MCF 10A (cell line): ENCODE results near the gene MTFP1. TPM values are rescaled to one million over a fixed set of nuclear protein-coding genes. Genes with fewer than 3 reads are reported as not detected.
A peak's percentile ranks its signal among the peaks of the same experiment; 100 is the strongest.

Experiments
- BruUV-seq: library from RNA; stranded (reverse); fragments of 400-500 nt; replicated peaks from 2 replicates; lab custom pipeline; 2021; lab: Mats Ljungman, UMichigan
- CTCF ChIA-PET: fragments of 300-600 bp; sonication (Branson Sonifier 250); formaldehyde crosslinking; extraction: SDS; loops from one replicate; lab custom pipeline; 2021; ENCODE audit warnings: antibody characterized with exemption, inconsistent platforms; lab: Yijun Ruan, JAX
- POLR2A ChIA-PET: fragments of 300-600, 350-650 bp; sonication (Branson Sonifier 250); formaldehyde crosslinking; extraction: SDS; loops from one replicate; lab custom pipeline; 2020; ENCODE audit warnings: antibody characterized with exemption, inconsistent platforms; lab: Yijun Ruan, JAX
- DNase-seq: peaks from one replicate; pipeline ENCODE4 v3.0.0-alpha.2; 2018; ENCODE audit not compliant: unreplicated experiment
- H3K27ac Mint-ChIP-seq: one replicate; pipeline ENCODE4 v1.8.0; 2022; ENCODE audit warnings: mild to moderate bottlenecking, low read depth, mixed read lengths; ENCODE audit not compliant: unreplicated experiment
- H3K27me3 Mint-ChIP-seq: one replicate; pipeline ENCODE4 v1.8.0; 2022; ENCODE audit warnings: mixed read lengths; ENCODE audit not compliant: insufficient read depth, unreplicated experiment
- H3K36me3 Mint-ChIP-seq: one replicate; pipeline ENCODE4 v1.8.0; 2022; ENCODE audit warnings: mild to moderate bottlenecking, moderate library complexity, mixed read lengths; ENCODE audit not compliant: insufficient read depth, unreplicated experiment
- H3K4me1 Mint-ChIP-seq: one replicate; pipeline ENCODE4 v1.8.0; 2022; ENCODE audit warnings: mixed read lengths; ENCODE audit not compliant: insufficient read depth, unreplicated experiment
- H3K4me3 Mint-ChIP-seq: one replicate; pipeline ENCODE4 v1.8.0; 2022; ENCODE audit warnings: mild to moderate bottlenecking, moderate library complexity, mixed read lengths; ENCODE audit not compliant: unreplicated experiment
- H3K9me3 Mint-ChIP-seq: one replicate; pipeline ENCODE4 v1.8.0; 2022; ENCODE audit warnings: mixed read lengths; ENCODE audit not compliant: unreplicated experiment
- intact Hi-C: fragments of 100-400 bp; cut with micrococcal nuclease; formaldehyde crosslinking; loops from 2 replicates; pipeline ENCODE4 v1.14.1; 2022
- total RNA-seq: library from RNA; stranded (reverse); gene quantifications from 2 replicates; pipeline ENCODE4 v1.2.3, GENCODE V29; 2022
- TF ChIP-seq, protein P1 (sequence below): fragments of 200-600 bp; IDR thresholded peaks from one replicate; pipeline ENCODE4 v1.8.0; 2022; ENCODE audit warnings: antibody characterized with exemption, mild to moderate bottlenecking; ENCODE audit not compliant: unreplicated experiment

The MTFP1 gene
- total RNA-seq, 1 experiment from 2014 or later = 31.6 TPM

- peak overlapping the region; percentile 77 for H3K27ac Mint-ChIP-seq
Measured at GRCh38 chr22:30426388-30427353, 1.1 kb downstream of the MTFP1 start.

DNA sequence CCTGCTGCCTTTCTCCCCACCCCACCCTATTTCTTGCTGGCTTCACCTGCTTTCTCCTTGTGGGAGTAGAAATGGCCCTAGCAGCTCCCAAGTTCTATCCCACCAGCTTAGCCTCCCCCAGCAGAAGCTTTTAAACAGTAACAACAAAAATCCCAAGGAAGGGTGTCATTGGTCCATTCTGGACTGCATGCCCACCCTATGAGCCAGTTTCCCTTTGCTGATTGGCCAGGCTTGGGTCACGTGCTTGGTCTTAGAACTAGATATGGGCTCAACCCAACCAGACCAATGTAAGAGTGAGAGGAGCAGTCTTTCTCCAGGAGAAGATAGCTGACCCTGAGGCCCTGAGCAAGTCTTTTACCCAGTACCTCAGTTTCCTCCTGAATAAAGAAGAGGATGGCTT is 2.3 kb downstream of the MTFP1 start:
- Mint-ChIP-seq H3K27ac (no peak overlapping the region), H3K4me1 (peaks cover 19% of the 10 kb centered on the region), H3K36me3 (peaks cover 13% of the 10 kb centered on the region), H3K4me3 (no peak overlapping the region), H3K9me3 (no peaks in the 10 kb centered on the region), H3K27me3 (no peaks in the 10 kb centered on the region)
- no peak for DNase-seq
- POLR2A ChIA-PET = interaction anchor here (1.5 to 14.3 kb wide), 2 partner anchors 10 to 33 kb away, joined by 4 to 532 read pairs; partner anchors contain the start of genes RNF215 and SEC14L2
- intact Hi-C loops = loop anchor here (5.0 kb wide), 1 partner anchor 221 kb away; no protein-coding TSS in a partner anchor
- TF ChIP-seq, protein P1, sequence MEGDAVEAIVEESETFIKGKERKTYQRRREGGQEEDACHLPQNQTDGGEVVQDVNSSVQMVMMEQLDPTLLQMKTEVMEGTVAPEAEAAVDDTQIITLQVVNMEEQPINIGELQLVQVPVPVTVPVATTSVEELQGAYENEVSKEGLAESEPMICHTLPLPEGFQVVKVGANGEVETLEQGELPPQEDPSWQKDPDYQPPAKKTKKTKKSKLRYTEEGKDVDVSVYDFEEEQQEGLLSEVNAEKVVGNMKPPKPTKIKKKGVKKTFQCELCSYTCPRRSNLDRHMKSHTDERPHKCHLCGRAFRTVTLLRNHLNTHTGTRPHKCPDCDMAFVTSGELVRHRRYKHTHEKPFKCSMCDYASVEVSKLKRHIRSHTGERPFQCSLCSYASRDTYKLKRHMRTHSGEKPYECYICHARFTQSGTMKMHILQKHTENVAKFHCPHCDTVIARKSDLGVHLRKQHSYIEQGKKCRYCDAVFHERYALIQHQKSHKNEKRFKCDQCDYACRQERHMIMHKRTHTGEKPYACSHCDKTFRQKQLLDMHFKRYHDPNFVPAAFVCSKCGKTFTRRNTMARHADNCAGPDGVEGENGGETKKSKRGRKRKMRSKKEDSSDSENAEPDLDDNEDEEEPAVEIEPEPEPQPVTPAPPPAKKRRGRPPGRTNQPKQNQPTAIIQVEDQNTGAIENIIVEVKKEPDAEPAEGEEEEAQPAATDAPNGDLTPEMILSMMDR = no peak
- CTCF ChIA-PET = interaction anchor here (0.7 to 8.4 kb wide), 6 partner anchors 17 to 329 kb away, joined by 3 to 83 read pairs (median 5); no protein-coding TSS in a partner anchor
- BruUV-seq = no TSS peak

More at GRCh38 chr22:30426388-30427353, 1.1 kb downstream of the MTFP1 start:
- TF ChIP-seq, protein P1 = peak; percentile 56
- H3K4me1 Mint-ChIP-seq = peaks cover 31% of the 10 kb centered on the region
- H3K27me3 Mint-ChIP-seq = no peaks in the 10 kb centered on the region
- BruUV-seq = TSS peak; percentile 1
- no peaks in the 10 kb centered on the region for H3K9me3 Mint-ChIP-seq
- peaks cover 25% of the 10 kb centered on the region for H3K36me3 Mint-ChIP-seq
- intact Hi-C loops = loop anchor here (1.0 to 5.0 kb wide), 4 partner anchors 29 to 219 kb away; partner anchors contain the start of genes CASTOR1 and SEC14L2
- ChIA-PET CTCF (interaction anchor here (0.6 to 8.4 kb wide), 15 partner anchors 8 to 820 kb away, joined by 3 to 83 read pairs (median 3); partner anchors contain the start of gene SEC14L2), POLR2A (interaction anchor here (0.5 to 14.3 kb wide), 11 partner anchors 9 to 179 kb away, joined by 3 to 532 read pairs (median 5); partner anchors contain the start of genes CASTOR1, CCDC157, PES1 and RNF215)
- H3K4me3 Mint-ChIP-seq = peak overlapping the region; percentile 90
- DNase-seq = peak; percentile 96

- DNase-seq = no peak
- Mint-ChIP-seq H3K4me1 (peaks cover 13% of the 10 kb centered on the region), H3K27ac (no peak overlapping the region), H3K9me3 (no peaks in the 10 kb centered on the region), H3K36me3 (peaks cover 12% of the 10 kb centered on the region), H3K27me3 (no peaks in the 10 kb centered on the region), H3K4me3 (no peak overlapping the region)
- TF ChIP-seq, protein P1 = no peak
- POLR2A ChIA-PET = interaction anchor here (0.7 to 14.3 kb wide), 3 partner anchors 8 to 183 kb away, joined by 3 to 532 read pairs (median 3); partner anchors contain the start of genes RNF215 and SEC14L2
- CTCF ChIA-PET = interaction anchor here (0.9 kb wide), 1 partner anchor 23 kb away, joined by 4 read pairs; no protein-coding TSS in a partner anchor
- intact Hi-C loops = loop anchor here (5.0 kb wide), 1 partner anchor 223 kb away; no protein-coding TSS in a partner anchor
- BruUV-seq = no TSS peak
Measured at GRCh38 chr22:30429887-30430286, 4.3 kb downstream of the MTFP1 start.

- intact Hi-C loops = no loop called here
- no peak overlapping the region for H3K27ac Mint-ChIP-seq
- TF ChIP-seq, protein P1 = no peak
- peaks cover 12% of the 10 kb centered on the region for H3K4me1 Mint-ChIP-seq
- H3K9me3 Mint-ChIP-seq = no peaks in the 10 kb centered on the region
- no peak overlapping the region for H3K4me3 Mint-ChIP-seq
- no peaks in the 10 kb centered on the region for H3K27me3 Mint-ChIP-seq
- BruUV-seq = no TSS peak
- DNase-seq = no peak
- H3K36me3 Mint-ChIP-seq = peaks cover 5% of the 10 kb centered on the region
- ChIA-PET CTCF (interaction anchor here (0.8 to 1.2 kb wide), 5 partner anchors 13 to 794 kb away, joined by 3 to 4 read pairs (median 3); no protein-coding TSS in a partner anchor), POLR2A (no interaction called here)
Measured at GRCh38 chr22:30430933-30431332, 5.4 kb downstream of the MTFP1 start.
